ENCODE results near the gene SLC7A10.

The SLC7A10 gene

GRCh38 chr19:33225458-33225926 lies at the start of gene SLC7A10:
SLC7A10 (minus strand) TSS chr19:33225850; CDS start chr19:33225703, 147 bp downstream.
- DNase-seq (ENCODE audit: low spot score), result no peak

GRCh38 chr19:33274663-33275558 lies 49.3 kb upstream of the SLC7A10 start:
- DNase-seq (ENCODE audit: low spot score), result no peak

GRCh38 chr19:33273881-33274662 lies 48.4 kb upstream of the SLC7A10 start:
- DNase-seq (ENCODE audit: low spot score), result no peak

- no peak for DNase-seq (ENCODE audit: low spot score)
Observed at GRCh38 chr19:33273065-33273736, 47.6 kb upstream of the SLC7A10 start.

- DNase-seq (ENCODE audit: low spot score), result no peak
Observed at GRCh38 chr19:33271246-33272021, 45.8 kb upstream of the SLC7A10 start.

- no peak for DNase-seq (ENCODE audit: low spot score)
Observed at GRCh38 chr19:33270769-33271168, 45.1 kb upstream of the SLC7A10 start.

- no peak for DNase-seq (ENCODE audit: low spot score)
Observed at GRCh38 chr19:33269016-33269415, 43.4 kb upstream of the SLC7A10 start.

- DNase-seq (ENCODE audit: low spot score), result no peak
Observed at GRCh38 chr19:33268162-33268991, 42.7 kb upstream of the SLC7A10 start.

- DNase-seq (ENCODE audit: low spot score), result no peak
Observed at GRCh38 chr19:33267706-33268105, 42.1 kb upstream of the SLC7A10 start.

GRCh38 chr19:33266974-33267484 lies 41.4 kb upstream of the SLC7A10 start:
- no peak for DNase-seq (ENCODE audit: low spot score)

GRCh38 chr19:33264881-33265445 lies 39.3 kb upstream of the SLC7A10 start:
- no peak for DNase-seq (ENCODE audit: low spot score)

GRCh38 chr19:33263325-33264023 lies 37.8 kb upstream of the SLC7A10 start:
- DNase-seq (ENCODE audit: low spot score), result no peak

GRCh38 chr19:33261511-33262189 lies 36.0 kb upstream of the SLC7A10 start:
- DNase-seq (ENCODE audit: low spot score), result no peak

GRCh38 chr19:33260628-33261418 lies 35.2 kb upstream of the SLC7A10 start:
- DNase-seq (ENCODE audit: low spot score), result no peak

- no peak for DNase-seq (ENCODE audit: low spot score)
Observed at GRCh38 chr19:33259539-33259938, 33.9 kb upstream of the SLC7A10 start.

- no peak for DNase-seq (ENCODE audit: low spot score)
Observed at GRCh38 chr19:33257828-33258227, 32.2 kb upstream of the SLC7A10 start.

- no peak for DNase-seq (ENCODE audit: low spot score)
Observed at GRCh38 chr19:33256261-33256660, 30.6 kb upstream of the SLC7A10 start.

- no peak for DNase-seq (ENCODE audit: low spot score)
Observed at GRCh38 chr19:33255781-33256180, 30.1 kb upstream of the SLC7A10 start.
